ENCODE measurements around the gene B4GALT5.
"Not testable (repeated sequence)": the region's sequence is repeated elsewhere in the genome, so short reads cannot be mapped to it uniquely, and the experiment has no call there.

Gene B4GALT5

GRCh38 chr20:49713753-49714712 lies at the start of gene B4GALT5:
Gene B4GALT5, minus strand, starts transcription at chr20:49713878. Its CDS starts 188 bp downstream, at chr20:49713690.
- DNase-seq (ENCODE audit: low read depth): peak; percentile 68
- H3K4me3 ChIP-seq (ENCODE audit: low read length): peak within 1 kb of the TSS; percentile 84
- no peak for TF ChIP-seq CTCF (conservative IDR thresholded peaks at IDR 0.05; ENCODE audit: low read length)

GRCh38 chr20:49762940-49763766 lies 49.5 kb upstream of the B4GALT5 start:
- DNase-seq (ENCODE audit: low read depth): no peak
- H3K4me3 ChIP-seq (ENCODE audit: low read length): no peak overlapping the region
- no peak for TF ChIP-seq CTCF (conservative IDR thresholded peaks at IDR 0.05; ENCODE audit: low read length)

GRCh38 chr20:49761888-49762287 lies 48.2 kb upstream of the B4GALT5 start:
- DNase-seq (ENCODE audit: low read depth): peak; percentile 39
- not testable (repeated sequence) for H3K4me3 ChIP-seq (ENCODE audit: low read length)

GRCh38 chr20:49759266-49759950 lies 45.7 kb upstream of the B4GALT5 start:
- DNase-seq (ENCODE audit: low read depth): no peak
- TF ChIP-seq CTCF (conservative IDR thresholded peaks at IDR 0.05; ENCODE audit: low read length): no peak

GRCh38 chr20:49758781-49759180 lies 45.1 kb upstream of the B4GALT5 start:
- H3K4me3 ChIP-seq (ENCODE audit: low read length): no peak overlapping the region
- DNase-seq (ENCODE audit: low read depth): no peak
- TF ChIP-seq CTCF (conservative IDR thresholded peaks at IDR 0.05; ENCODE audit: low read length): no peak

More at GRCh38 chr20:49759266-49759950, 45.7 kb upstream of the B4GALT5 start:
- no peak overlapping the region for H3K4me3 ChIP-seq (ENCODE audit: low read length)

GRCh38 chr20:49757597-49757996 lies 43.9 kb upstream of the B4GALT5 start:
- no peak for DNase-seq (ENCODE audit: low read depth)
- TF ChIP-seq CTCF (conservative IDR thresholded peaks at IDR 0.05; ENCODE audit: low read length): no peak
- no peak overlapping the region for H3K4me3 ChIP-seq (ENCODE audit: low read length)

GRCh38 chr20:49756241-49756640 lies 42.6 kb upstream of the B4GALT5 start:
- H3K4me3 ChIP-seq (ENCODE audit: low read length): no peak overlapping the region
- no peak for TF ChIP-seq CTCF (conservative IDR thresholded peaks at IDR 0.05; ENCODE audit: low read length)
- no peak for DNase-seq (ENCODE audit: low read depth)

Data from AG10803 (cell line).